Activated CD8-positive, alpha-beta memory T cell treated with anti-CD3 and anti-CD28 coated beads, Interleukin-2, amount 50 U/mL, for 48 hours (primary cell): Measurements from ENCODE around the gene EML4.
"Not testable (repeated sequence)": the region's sequence is repeated elsewhere in the genome, so short reads cannot be mapped to it uniquely, and the experiment has no call there.

Experiments used
- DNase-seq: peaks from one replicate; pipeline ENCODE4 v3.0.0-alpha.2; 2020

EML4 gene

DNA sequence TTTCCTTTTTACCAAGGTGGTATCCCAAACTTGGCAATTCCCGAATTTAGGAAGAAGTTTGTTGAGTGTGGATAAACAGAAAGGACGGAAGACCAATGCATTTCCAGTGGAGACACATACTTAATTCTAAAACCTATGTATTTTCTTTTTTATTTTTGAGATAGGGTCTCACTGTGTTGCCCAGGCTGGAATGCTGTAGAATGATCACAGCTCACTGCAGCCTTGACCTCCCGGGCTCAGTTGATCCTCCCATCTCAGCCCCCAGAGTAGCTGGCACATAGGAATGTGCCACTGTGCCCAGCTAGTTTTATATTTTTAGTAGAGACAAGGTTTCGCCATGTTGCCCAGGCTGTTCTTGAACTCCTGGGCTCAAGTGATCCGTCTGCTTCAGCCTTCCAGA lies 101.6 kb downstream of the EML4 start:
- no peak for DNase-seq

- not testable (repeated sequence) for DNase-seq
Measured at GRCh38 chr2:42271246-42271645, 102.1 kb downstream of the EML4 start.

- DNase-seq: no peak
Measured at GRCh38 chr2:42274863-42275262, 105.7 kb downstream of the EML4 start.

DNA sequence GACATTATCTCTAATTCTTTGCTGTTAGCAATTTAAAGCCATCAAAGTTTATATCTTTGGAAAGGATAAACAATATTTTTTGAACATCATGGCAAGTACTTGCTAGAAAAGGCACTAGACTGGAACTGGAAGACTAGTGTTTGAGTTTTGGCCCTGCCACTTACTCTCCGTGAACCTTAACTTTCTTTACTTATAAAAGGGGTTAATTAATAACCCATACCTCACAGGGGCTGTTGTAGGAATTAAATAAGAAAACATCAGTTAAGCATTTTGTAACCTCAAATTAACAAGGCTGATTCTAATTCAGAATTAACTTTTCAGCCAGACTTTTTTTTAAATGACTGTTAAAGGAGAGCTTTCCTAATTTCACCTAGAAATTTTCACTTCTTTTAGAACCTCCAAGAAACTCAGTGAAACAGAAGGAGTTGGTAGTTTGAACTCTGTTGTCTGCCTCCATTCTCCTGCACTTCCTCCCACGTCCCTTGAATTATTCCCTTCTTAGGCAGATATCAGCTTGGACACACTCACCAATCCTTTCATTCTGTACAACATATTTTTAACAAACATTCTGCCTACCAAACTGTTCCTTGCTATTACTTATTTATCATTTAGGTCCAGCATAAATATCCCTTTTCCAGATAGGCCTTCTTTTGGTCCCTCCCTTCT lies 112.4 kb downstream of the EML4 start:
- DNase-seq: no peak

DNA sequence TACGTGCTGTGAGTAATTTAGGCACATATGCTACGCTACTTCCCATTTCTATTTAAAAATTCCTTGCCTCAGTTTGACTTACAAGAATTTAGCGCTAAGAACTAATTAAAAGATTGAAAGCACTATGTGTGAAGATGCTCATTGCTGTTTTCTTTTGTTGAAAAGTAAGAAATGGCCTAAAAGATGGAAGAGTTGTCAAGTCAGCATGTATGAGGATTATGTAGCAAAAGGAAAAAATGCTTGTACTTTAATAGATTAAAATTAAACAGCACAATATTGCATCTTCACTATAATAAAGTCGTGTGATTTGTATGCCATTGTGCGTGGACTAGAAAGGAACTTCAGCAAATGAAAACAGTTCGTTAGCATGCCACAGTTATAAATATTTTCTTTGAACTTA lies 114.9 kb downstream of the EML4 start:
- DNase-seq: no peak

DNA sequence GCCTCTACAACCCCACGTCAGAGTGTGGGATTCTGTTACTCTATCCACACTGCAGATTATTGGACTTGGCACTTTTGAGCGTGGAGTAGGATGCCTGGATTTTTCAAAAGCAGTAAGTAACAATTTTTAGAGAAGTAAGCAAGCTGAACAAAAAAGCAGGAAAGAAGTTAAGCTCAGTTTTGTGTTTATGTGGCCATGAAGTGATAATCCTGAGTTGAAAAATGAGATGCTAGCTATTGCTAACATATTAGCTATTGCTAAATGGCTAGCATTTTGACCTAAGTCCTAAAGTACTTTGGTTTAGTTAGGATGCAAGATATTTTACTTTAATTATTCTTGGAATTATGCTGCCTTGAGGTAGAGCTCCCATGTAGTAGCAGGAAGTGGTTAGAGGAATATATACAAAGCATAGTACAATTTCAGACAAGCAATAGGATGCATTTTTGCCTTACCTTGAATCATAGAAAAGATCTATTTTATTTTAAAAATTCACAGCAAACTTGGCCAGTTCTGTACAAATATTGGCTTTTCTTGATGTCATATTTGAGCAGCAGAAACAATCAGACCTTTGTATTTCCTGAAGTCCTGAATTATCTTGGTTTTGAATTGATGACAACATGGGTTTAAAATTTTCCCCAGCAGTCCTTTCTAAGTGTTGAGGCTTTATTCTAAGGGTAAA lies 117.3 kb downstream of the EML4 start:
- no peak for DNase-seq

GRCh38 chr2:42288811-42289210 lies 119.7 kb downstream of the EML4 start:
- DNase-seq: no peak

GRCh38 chr2:42289222-42289621 lies 120.1 kb downstream of the EML4 start:
- DNase-seq: no peak

- no peak for DNase-seq
Measured at GRCh38 chr2:42290005-42290404, 120.9 kb downstream of the EML4 start.

- DNase-seq: no peak
Measured at GRCh38 chr2:42293019-42293418, 123.9 kb downstream of the EML4 start.

GRCh38 chr2:42296226-42296625 lies 127.1 kb downstream of the EML4 start:
- no peak for DNase-seq

DNA sequence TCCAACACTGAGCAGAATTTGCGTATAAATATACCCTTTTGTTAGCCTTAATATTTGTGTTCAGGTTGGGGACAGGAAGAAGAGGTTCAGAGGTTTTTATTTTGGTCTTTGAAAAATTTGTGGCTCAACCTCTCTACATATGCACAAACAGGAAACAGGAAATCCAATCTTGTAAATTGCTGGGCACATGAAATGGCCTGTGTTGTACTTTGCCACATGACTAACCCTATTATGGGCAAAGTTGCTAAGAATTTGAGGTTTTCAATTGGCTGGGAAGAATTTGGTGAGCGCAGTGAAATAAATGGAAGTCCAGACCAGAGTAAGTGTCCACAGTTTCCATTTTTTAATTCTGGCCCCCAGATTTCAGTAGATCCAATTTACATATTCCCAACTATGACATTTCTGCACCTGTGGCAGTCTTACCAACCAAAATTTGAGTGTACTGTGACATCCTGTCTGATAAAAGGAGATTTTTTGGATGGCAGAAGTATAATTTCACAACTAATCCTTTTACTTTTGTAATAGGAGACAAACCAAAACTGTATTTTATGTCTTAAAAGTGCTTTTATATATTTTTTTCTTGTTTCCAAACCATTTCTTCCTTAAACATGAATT lies 128.3 kb downstream of the EML4 start:
- DNase-seq: no peak

DNA sequence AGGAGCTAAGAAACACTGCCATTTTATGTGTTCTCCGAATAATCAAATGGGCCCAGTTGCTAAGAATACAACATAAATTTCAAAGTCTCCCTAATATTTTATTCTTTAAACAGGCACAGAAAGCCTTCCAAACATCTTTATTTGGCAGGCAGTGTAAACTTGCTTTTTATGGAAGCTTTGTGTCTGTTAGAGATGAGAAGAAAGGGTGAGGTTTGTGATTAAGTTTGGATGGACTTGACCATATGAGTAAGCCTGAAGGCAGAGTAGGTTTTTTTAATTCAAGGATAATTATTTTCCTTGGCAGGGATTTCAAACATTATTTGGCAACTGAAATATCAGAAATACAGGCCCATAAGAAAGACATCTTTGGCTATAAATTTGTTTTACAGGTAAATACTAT lies 129.0 kb downstream of the EML4 start:
- DNase-seq: no peak

DNA sequence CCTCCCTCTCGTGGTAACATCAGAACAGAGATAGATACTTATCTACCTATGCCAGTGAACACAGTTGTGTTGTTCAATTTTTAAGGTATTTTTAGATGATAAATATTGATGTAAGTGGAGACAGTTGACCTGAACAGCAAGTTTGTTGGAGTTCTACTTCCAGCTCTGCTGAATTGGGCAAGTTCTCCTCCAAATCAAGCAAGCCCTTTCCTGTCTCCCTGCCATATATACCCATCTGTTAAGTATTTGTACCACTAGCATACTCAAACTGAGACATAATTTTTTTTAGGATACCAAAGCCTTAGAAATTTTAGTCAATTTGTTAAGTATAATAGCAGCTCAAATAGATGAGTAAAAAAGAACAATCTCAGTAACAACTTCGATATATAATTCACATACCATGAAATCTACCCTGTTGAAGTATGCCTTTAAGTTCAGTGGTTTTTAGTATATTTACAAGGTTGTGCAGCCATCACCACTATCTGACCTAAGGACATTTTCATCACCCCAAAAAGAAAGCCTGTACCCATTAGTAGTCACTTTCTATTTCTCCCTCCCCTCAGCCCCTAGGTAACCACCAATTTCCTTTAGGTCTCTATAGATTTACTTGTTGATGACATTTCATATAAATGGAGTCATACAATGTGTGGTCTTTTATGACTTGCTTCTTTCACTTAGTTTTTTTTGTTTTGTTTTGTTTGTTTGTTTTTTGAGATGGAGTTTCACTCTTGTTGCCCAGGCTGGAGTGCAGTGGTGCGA lies 130.0 kb downstream of the EML4 start:
- DNase-seq: no peak

- DNase-seq: no peak
Measured at GRCh38 chr2:42300527-42300926, 131.4 kb downstream of the EML4 start.

- DNase-seq: no peak
Measured at GRCh38 chr2:42303252-42303651, 134.1 kb downstream of the EML4 start.

DNA sequence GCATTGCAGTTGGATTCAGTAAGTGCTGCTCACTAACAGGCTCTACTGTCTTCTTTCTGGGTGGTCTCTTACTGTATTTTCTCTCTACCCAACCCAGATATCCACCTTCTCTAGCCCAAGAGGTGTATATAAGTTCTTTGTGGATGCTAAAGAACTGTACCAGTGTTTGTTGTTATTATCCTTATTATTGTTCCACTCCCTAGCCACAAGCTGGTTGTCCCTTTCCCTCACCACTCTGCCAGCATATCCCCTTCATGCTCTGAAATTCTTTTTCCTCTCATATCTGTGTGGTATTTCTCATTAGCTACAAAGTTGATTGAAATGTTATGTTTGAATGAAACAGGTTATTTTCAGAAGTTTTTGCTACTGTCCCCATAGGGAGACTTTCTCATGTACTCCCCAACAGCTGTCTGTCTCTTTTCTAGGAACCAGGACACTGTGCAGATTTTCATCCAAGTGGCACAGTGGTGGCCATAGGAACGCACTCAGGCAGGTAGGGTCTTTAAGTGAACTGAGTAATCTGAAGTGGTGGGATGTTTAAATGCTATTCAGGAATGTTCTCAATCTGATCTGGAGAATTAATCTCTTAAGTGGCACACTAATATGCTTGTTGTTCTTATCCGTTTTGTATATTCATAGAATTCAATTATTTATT lies 135.0 kb downstream of the EML4 start:
- DNase-seq: no peak

GRCh38 chr2:42307180-42307579 lies 138.0 kb downstream of the EML4 start:
- no peak for DNase-seq

DNA sequence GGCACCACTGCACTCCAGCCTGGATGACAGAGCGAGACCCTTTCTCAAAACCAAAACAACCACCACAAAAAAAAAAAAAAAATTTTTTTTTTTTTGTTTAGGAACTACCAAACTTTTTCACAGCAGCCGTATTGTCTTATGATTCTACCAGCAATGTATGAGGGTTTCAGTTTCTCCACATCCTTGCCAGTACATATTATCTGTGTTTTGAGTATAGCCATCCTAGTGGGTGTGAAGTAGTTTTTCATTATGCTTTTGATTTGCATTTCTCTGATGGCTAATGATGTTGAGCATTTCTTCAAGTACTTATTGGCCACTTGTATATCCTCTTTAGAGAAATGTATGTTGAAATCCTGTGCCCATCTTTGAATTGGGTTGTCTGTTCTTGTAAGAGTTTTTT lies 140.2 kb downstream of the EML4 start:
- DNase-seq: no peak

DNA sequence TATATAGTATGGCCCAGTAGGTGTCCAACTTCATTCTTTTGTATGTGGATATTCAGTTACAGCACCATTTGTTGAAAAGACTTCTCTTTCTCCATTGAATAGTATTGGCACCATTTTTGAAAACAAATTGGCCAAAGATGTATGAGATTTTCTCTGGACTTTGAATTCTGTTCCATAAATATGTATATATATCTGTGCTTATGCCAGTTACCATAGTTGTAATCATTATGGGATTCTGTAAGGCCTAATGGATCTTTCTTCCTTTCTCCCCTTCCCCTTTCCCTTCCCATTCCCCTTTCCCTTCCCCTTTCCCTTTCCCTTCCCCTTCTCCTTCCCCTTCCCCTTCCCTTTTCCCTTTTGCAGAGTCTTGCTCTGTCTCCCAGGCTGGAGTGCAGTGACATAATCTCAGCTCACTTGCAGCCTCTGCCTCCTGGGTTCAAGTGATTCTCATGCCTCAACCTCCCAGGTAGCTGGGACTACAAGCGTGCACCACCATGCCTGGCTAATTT lies 140.9 kb downstream of the EML4 start:
- no peak for DNase-seq

DNA sequence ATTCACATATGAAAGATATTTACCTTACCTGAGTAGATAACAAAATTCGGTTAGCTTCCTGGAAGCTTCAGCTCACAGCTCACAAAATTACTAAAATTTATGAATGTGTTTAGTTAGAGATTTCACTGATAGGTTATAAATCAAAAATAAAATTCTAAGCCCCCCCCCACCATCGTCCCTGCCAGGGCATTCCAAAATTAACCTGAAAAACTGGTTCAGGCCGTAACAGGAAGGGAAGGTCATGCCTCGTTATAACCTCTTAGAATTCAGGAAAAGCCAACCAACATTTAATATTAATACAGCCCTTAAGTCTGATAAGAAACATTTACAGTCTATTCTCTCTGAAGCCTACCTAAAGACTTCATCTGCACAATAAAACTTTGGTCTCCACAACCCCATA lies 143.0 kb downstream of the EML4 start:
- no peak for DNase-seq

DNA sequence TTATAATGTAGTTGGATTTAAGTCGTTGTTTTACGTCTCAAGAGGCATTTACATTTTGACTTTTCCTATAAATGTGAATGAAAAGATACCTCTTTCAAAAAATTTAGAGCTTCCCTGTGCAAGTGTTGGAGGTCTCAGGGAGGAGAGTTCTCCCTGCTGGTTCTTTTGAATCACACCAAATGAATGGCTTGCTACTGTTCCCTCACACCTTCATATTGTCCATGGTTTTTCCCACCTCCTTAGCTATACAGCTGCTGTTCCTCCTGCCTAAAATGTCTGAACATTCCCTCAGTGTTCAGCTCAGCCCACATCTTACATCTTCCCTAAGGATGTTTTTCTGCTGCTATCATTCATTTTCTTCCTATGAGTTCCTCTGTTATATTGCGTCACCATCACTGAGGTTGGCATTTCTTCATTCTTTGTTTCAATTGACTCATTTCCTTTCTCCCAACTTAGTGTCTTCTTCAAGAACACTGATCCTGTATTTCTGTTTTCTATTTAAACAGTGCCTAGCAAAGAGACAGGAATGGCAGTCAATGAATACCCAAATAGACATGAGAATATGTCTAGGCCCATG lies 145.8 kb downstream of the EML4 start:
- no peak for DNase-seq
